BLaER1 (cell line): ENCODE measurements around the gene CRYL1.

Source experiments
- H3K27ac ChIP-seq: shearing (Covaris generic); formaldehyde crosslinking; 2 replicates; pipeline ENCODE4 v1.8.1; 2022
- H3K27me3 ChIP-seq: shearing (Covaris generic); formaldehyde crosslinking; 2 replicates; pipeline ENCODE4 v1.8.1; 2022
- H3K36me3 ChIP-seq: shearing (Covaris generic); formaldehyde crosslinking; 2 replicates; pipeline ENCODE4 v1.8.1; 2022
- H3K4me1 ChIP-seq: shearing (Covaris generic); formaldehyde crosslinking; 2 replicates; pipeline ENCODE4 v1.8.1; 2022
- H3K4me2 ChIP-seq: shearing (Covaris generic); formaldehyde crosslinking; 2 replicates; pipeline ENCODE4 v1.8.1; 2022
- H3K4me3 ChIP-seq: shearing (Covaris generic); formaldehyde crosslinking; 2 replicates; pipeline ENCODE4 v1.8.1; 2022
- H3K9ac ChIP-seq: shearing (Covaris generic); formaldehyde crosslinking; 2 replicates; pipeline ENCODE4 v1.8.1; 2022
- H3K9me3 ChIP-seq: shearing (Covaris generic); formaldehyde crosslinking; 2 replicates; pipeline ENCODE4 v1.8.1; 2022
- H4K20me1 ChIP-seq: shearing (Covaris generic); formaldehyde crosslinking; 2 replicates; pipeline ENCODE4 v1.8.1; 2022
- Cebpa-rat ChIP-seq: shearing (Covaris generic); IDR thresholded peaks from 2 replicates; pipeline ENCODE4 v1.8.1; 2022

CRYL1 gene

DNA sequence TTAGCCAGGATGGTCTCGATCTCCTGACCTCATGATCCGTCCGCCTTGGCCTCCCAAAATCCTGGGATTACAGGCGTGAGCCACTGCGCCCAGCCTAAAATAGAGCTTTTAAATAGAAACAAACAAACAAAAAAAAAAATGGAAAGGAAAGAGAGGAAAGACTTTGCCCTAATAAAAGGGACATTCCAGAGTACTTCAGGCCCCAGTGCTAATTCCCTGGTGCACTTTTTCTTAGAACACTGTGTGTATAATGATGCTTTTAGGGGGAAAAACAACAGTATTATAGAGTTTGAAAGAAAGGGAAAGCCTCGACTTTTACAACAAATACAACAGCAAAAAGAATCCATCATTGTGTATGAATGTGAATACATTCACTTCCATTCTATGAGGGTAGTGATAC is 104.7 kb downstream of the CRYL1 start:
- H3K27ac ChIP-seq = no peak overlapping the region
- H4K20me1 ChIP-seq = no peaks in the 10 kb centered on the region

DNA sequence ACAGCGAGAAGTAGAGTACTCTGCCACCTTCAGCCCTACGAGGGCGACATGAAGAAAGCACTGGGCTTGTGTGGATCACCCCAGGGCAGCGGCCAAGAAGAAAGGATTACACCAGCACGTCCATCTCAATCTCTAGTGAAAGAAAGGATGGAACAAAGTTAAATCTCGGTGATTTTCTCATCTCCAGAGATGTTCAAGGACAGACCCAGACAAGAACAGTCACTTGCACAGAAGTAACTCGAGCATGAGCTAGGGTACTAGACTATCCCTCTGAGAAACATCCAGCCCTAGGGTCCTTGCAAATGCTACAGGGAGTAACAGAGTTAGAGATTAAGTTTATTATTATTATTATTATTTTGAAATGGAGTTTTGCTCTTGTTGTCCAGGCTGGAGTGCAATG is 106.7 kb downstream of the CRYL1 start:
- no peak overlapping the region for H3K9ac ChIP-seq
- no peak overlapping the region for H3K4me2 ChIP-seq
- H3K36me3 ChIP-seq = peaks cover 15% of the 10 kb centered on the region; the same call in 1 of the 2 replicates
- H3K4me1 ChIP-seq = peaks cover 19% of the 10 kb centered on the region
- no peak overlapping the region for H3K27ac ChIP-seq
- TF ChIP-seq Cebpa-rat = no peak
- H3K4me3 ChIP-seq = no peak overlapping the region
- no peaks in the 10 kb centered on the region for H4K20me1 ChIP-seq
- peaks cover 22% of the 10 kb centered on the region for H3K9me3 ChIP-seq
- H3K27me3 ChIP-seq = peaks cover 27% of the 10 kb centered on the region

More for the DNA sequence above, 104.7 kb downstream of the CRYL1 start:
- no peak for TF ChIP-seq Cebpa-rat
- Histone ChIP-seq H3K4me3 (no peak overlapping the region), H3K27me3 (peaks cover 8% of the 10 kb centered on the region), H3K4me1 (peaks cover 39% of the 10 kb centered on the region), H3K9ac (no peak overlapping the region), H3K36me3 (peaks cover 3% of the 10 kb centered on the region; the same call in 1 of the 2 replicates), H3K4me2 (no peak overlapping the region), H3K9me3 (peaks cover 4% of the 10 kb centered on the region)

DNA sequence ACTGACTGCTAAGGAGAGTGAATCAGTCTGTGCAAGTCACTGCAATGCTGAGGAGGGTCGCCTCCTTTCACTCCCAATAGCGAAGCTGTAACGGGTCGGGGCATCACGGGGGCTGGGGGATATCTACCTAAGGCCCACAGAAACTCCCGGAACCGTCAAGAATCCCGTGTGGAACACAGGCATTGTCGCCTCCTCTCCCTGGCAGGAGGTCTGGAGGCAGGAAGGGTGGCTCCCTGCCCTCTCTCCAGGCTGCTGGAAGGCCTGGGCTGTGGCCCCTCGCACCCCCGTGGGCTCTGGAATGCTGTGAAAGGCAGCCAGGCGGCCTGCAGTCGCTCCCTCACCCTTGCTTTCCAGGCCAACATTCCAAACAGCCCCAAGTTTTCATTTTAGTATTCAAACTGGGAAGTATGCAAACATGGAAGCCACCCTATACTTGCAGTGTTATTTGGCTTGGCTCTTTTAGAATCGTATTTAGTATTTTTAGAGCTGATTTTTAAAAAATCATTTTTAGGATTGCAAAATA is 109.4 kb downstream of the CRYL1 start:
- Histone ChIP-seq H3K9ac (no peak overlapping the region), H3K4me3 (no peak overlapping the region), H3K9me3 (peaks cover 27% of the 10 kb centered on the region), H3K36me3 (peaks cover 15% of the 10 kb centered on the region; the same call in 1 of the 2 replicates), H3K27me3 (peaks cover 27% of the 10 kb centered on the region), H3K4me1 (peaks cover 22% of the 10 kb centered on the region), H4K20me1 (no peaks in the 10 kb centered on the region), H3K27ac (no peak overlapping the region), H3K4me2 (no peak overlapping the region)
- TF ChIP-seq Cebpa-rat = no peak

DNA sequence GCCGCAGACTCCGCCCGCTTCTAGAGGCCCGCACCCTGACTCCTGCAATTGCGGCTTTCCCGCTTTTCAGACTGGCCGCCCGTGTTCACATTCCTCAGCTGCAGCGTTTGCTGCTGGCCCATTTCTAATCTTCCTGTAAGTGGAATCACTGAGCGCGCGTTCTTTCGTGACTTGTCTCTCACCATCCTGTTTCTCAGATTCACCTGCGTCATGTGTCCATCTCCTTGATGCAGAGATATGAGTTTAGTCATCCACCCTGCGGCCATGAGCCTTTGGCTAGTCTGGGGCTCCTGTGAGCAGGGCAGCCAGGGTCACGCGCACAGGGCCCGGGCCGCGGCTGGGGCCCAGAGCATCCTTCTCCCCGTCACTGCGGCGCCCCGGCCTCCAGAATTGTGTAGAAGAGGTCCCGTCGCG is 110.0 kb downstream of the CRYL1 start:
- peaks cover 27% of the 10 kb centered on the region for H3K27me3 ChIP-seq
- no peak for TF ChIP-seq Cebpa-rat
- H4K20me1 ChIP-seq = no peaks in the 10 kb centered on the region
- H3K4me3 ChIP-seq = no peak overlapping the region
- peaks cover 26% of the 10 kb centered on the region for H3K4me1 ChIP-seq
- peaks cover 15% of the 10 kb centered on the region; the same call in 1 of the 2 replicates for H3K36me3 ChIP-seq
- no peak overlapping the region for H3K9ac ChIP-seq
- no peak overlapping the region for H3K4me2 ChIP-seq
- H3K9me3 ChIP-seq = peaks cover 27% of the 10 kb centered on the region
- H3K27ac ChIP-seq = no peak overlapping the region

DNA sequence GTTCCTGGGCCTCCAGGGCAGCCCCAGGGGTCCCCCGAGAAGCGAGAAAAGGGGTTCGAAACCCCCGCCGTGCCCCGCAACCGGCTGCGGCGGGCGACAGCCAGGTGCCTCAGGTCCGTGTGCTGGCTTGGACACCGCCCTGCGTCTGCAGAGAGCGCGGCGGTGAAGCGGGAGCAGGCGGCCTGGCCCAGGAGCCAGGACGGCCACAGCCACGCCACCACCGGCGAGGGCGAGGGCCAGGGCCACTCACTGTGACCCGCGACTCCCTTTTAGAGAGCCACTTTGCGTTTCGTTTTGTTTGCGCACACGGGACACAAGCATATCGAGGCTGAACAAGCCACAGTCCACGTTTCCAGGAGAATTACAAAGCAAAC is 110.4 kb downstream of the CRYL1 start:
- H3K4me3 ChIP-seq = no peak overlapping the region

DNA sequence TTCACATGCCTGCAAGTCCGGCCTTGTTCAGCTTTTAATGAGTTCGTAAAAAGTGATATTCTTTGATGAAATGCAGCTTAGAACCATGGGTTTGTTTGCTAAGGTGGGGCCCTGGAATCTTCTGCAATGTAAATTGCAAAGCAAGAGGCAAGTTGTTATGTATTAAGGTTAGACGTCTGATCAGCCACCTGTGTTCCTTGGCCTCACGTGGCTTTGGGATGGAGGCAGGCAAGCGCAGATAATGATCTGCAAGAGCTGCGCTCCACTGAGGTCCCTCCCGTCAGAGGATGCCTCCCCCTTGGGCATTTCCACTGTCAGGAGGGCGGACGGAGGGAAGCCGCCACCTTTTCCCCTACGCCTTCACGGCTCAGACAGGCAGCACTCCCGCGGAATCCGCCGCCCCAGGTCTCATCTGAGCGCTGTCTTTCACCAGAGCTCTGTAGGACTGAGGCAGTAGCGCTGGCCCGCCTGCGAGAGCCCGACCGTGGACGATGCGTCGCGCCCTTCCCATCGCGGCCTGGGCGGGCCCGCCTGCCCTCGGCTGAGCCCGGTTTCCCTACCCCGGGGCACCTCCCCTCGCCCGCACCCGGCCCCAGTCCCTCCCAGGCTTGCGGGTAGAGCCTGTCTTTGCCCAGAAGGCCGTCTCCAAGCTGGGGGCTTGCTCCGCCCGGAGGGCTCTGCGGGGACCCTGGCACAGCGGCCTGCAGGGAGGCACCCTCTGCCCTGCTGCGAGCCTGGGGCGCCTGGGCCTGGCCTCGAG is 110.9 kb downstream of the CRYL1 start:
- Histone ChIP-seq H3K4me2 (no peak overlapping the region), H3K4me1 (peaks cover 21% of the 10 kb centered on the region), H3K36me3 (peaks cover 15% of the 10 kb centered on the region; the same call in 1 of the 2 replicates), H3K27me3 (peaks cover 27% of the 10 kb centered on the region), H3K27ac (no peak overlapping the region), H3K9me3 (peaks cover 27% of the 10 kb centered on the region), H3K4me3 (no peak overlapping the region), H3K9ac (no peak overlapping the region), H4K20me1 (no peaks in the 10 kb centered on the region)
- no peak for TF ChIP-seq Cebpa-rat

More for the DNA sequence above, 110.4 kb downstream of the CRYL1 start:
- Histone ChIP-seq H3K4me2 (no peak overlapping the region), H3K4me1 (peaks cover 26% of the 10 kb centered on the region), H3K27ac (no peak overlapping the region), H3K9me3 (peaks cover 27% of the 10 kb centered on the region), H3K27me3 (peaks cover 27% of the 10 kb centered on the region), H4K20me1 (no peaks in the 10 kb centered on the region), H3K36me3 (peaks cover 15% of the 10 kb centered on the region; the same call in 1 of the 2 replicates), H3K9ac (no peak overlapping the region)
- no peak for TF ChIP-seq Cebpa-rat

DNA sequence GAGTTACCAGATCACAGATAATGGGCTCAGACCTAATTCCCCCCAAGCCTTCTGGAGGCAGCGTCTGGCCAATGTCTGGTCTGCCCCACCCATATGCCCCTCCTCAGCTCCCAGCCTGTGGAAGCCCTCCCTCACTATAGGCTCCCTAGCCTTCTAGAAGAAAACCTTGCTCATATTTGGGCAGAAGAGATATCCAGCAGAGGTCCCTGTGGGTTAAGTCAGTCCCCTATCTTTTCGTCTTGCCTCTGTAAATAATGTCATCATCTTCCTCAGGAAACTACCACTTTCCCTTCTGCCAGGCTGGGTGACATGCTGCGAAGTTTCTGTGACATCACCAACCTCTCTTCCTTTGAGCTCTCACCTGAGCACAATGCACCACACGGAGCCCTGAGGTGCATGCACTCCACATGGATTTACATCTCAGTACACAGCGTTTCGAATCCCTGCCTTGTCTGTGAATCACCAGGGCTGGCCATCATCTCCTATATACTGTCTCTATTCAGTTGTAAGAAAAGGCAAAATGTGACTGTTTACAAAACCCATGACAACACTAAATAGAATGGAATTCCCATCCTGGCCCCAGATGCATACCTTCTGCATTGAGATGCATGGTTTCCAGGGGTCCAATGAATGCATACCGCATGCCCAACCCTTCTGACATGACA is 112.8 kb downstream of the CRYL1 start:
- Histone ChIP-seq H3K27me3 (peaks cover 27% of the 10 kb centered on the region), H3K4me1 (peaks cover 18% of the 10 kb centered on the region), H3K4me3 (no peak overlapping the region), H3K4me2 (no peak overlapping the region), H3K27ac (no peak overlapping the region), H3K9ac (no peak overlapping the region), H3K9me3 (peaks cover 27% of the 10 kb centered on the region), H4K20me1 (no peaks in the 10 kb centered on the region), H3K36me3 (peaks cover 15% of the 10 kb centered on the region; the same call in 1 of the 2 replicates)
- no peak for TF ChIP-seq Cebpa-rat

DNA sequence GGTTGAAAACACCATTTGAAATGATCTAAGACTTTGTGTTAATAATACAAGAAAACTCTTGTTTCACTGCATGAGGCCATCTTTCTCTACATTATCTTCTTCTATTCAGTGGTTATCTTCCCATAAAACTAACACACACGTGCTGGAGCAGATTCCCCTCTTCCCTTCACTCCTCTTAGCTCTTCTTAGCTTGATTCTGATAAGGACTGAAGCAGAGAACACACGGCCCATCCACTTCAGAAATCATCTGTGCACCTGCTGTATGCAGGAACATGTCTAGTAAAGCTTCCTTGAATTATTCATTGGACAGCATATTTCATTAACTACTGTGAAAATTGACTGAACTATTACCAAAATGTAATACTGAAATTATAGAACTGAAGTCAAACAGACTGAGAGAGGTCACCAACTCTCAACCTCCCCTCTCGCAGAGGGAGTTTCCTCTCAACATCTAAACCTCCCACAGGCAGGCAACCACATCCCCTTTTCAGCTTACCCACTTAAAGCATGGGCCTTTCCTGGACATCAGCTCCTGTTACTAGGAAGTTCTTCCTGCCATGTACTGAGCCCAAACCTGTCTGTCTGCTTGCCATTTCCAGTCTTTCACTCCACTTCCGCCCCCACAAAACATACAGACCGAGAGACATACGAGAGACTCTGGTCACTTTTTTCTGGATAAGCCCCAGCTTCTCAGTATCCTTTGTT is 113.9 kb downstream of the CRYL1 start:
- H4K20me1 ChIP-seq = no peaks in the 10 kb centered on the region
- peaks cover 27% of the 10 kb centered on the region for H3K27me3 ChIP-seq
- no peak overlapping the region for H3K9ac ChIP-seq
- no peak overlapping the region for H3K27ac ChIP-seq
- peaks cover 27% of the 10 kb centered on the region for H3K9me3 ChIP-seq
- H3K36me3 ChIP-seq = peaks cover 15% of the 10 kb centered on the region; the same call in 1 of the 2 replicates
- TF ChIP-seq Cebpa-rat = no peak
- H3K4me1 ChIP-seq = peaks cover 18% of the 10 kb centered on the region
- peak overlapping the region; percentile 47 for H3K4me2 ChIP-seq
- no peak overlapping the region for H3K4me3 ChIP-seq

DNA sequence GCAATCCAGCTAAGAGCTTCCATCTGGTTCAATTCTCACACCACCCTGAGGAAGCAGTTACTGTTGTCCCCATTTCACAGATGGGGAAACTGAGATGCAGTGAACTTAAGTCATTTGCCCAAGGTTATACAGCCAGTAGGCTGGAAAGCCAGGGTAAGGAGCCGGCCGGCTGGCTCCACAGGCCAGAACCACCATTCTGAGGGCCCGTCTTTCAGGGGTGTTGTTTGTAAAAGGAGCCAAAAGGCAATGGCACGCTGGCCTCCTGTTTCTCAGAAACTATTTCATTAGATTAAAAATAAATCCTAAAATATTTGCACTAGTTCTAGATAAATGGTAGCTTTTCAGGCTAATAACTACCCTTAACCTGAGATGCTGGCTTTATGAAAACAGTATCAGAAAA is 114.9 kb downstream of the CRYL1 start:
- H3K9ac ChIP-seq = no peak overlapping the region
- peaks cover 21% of the 10 kb centered on the region for H3K9me3 ChIP-seq
- H3K4me3 ChIP-seq = no peak overlapping the region
- no peak overlapping the region for H3K27ac ChIP-seq
- H3K4me2 ChIP-seq = no peak overlapping the region
- peaks cover 17% of the 10 kb centered on the region for H3K27me3 ChIP-seq
- H3K36me3 ChIP-seq = peaks cover 10% of the 10 kb centered on the region; the same call in 1 of the 2 replicates
- no peak for TF ChIP-seq Cebpa-rat
- no peaks in the 10 kb centered on the region for H4K20me1 ChIP-seq
- H3K4me1 ChIP-seq = peaks cover 18% of the 10 kb centered on the region
